Peyer's patch (tissue), 4 donors: ENCODE data around the gene DOCK4. TPM values are rescaled to one million over a fixed set of nuclear protein-coding genes. Genes with fewer than 3 reads are reported as not detected.

ENCODE experiments used
- DNase-seq, 3 donors: peaks; one replicate each; pipeline ENCODE4 v3.0.0-alpha.2; 2017 to 2019
- H3K27ac ChIP-seq, 4 donors: fragments of 200-600 bp; sonication (generic); one replicate each; pipeline ENCODE4 v1.5.1; 2016 to 2019
- H3K27me3 ChIP-seq, 2 donors: fragments of 200-600 bp; sonication (generic); one replicate each; pipeline ENCODE4 v1.5.1; 2019
- H3K36me3 ChIP-seq, 3 donors: fragments of 200-600 bp; sonication (generic); one replicate each; pipeline ENCODE4 v1.5.1; 2016 to 2019
- H3K4me1 ChIP-seq, 4 donors: fragments of 200-600 bp; sonication (generic); one replicate each; pipeline ENCODE4 v1.5.1; 2016 to 2019
- H3K4me3 ChIP-seq, 4 donors: fragments of 200-600 bp; sonication (generic); 1 replicate in 3 of 4; 2 replicates in 1 of 4; pipeline ENCODE4 v1.5.1; 2016 to 2019; ENCODE audit warnings: mild to moderate bottlenecking in 1 of 4
- H3K9me3 ChIP-seq, 4 donors: fragments of 200-600 bp; sonication (generic); one replicate each; pipeline ENCODE4 v1.5.1; 2016 to 2019; ENCODE audit warnings: mild to moderate bottlenecking in 1 of 4
- POLR2A ChIP-seq, 2 donors: fragments of 450-650 bp; IDR thresholded peaks; one replicate each; pipeline ENCODE4 v1.5.1; 2017; ENCODE audit warnings: antibody characterized with exemption in 2 of 2, mild to moderate bottlenecking in 2 of 2, moderate library complexity in 2 of 2
- total RNA-seq, 4 donors: library from RNA; depleted of rRNA; stranded (reverse); fragments of >200 nt; gene quantifications; one replicate each; pipeline ENCODE4 v1.1.0, GENCODE V29; 2016
- TF ChIP-seq, protein P1 (sequence below), 6 experiments: fragments of 450-650 bp in 4 of 6; fragments of 200-600 bp in 2 of 6; sonication (generic) in 1 of 6; IDR thresholded peaks; one replicate each; pipeline ENCODE4 v1.5.1; 2017 to 2019; ENCODE audit warnings: antibody characterized with exemption in 6 of 6, mild to moderate bottlenecking in 3 of 6, moderate library complexity in 1 of 6

DOCK4 gene
- total RNA-seq, 4 donors from 2014 or later, result 5.1 to 52.8 (median 15.5) TPM

DNA sequence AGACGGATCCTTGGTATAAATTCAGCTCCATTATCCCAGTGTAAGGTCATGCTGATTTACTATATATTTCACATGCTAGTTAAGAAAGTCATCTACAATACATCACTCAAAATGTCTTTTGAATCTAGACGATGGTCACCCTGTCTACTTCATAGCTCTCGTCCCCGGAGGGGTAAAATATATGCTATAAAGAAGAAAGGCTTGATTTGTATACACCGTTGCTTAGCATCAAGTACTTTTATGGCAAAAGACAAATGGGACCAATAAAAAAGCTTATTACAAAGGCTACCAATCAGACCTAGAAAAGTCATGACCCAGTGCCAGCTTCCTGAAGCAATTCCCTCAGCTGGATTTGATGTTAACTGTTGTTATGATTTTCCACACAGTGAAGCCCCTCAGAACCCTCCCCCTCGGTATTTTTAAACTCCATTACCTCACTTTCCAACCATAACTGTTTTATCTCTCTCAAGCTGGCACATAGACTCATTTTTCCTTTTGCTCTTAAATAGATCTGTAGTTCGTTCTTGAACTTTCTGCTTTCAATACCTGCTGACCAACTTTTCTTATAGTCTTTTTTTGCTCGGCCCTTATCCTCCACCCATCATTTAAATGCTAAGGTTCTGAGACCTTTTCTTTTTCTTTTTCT is 104.9 kb downstream of the DOCK4 start:
- Histone ChIP-seq H3K4me1 (no peaks in the 10 kb centered on the region), H3K27ac (no peak overlapping the region), H3K36me3 (no peaks in the 10 kb centered on the region), H3K9me3 (no peaks in the 10 kb centered on the region), H3K4me3 (no peak overlapping the region), H3K27me3 (no peaks in the 10 kb centered on the region)
- TF ChIP-seq, protein P1, sequence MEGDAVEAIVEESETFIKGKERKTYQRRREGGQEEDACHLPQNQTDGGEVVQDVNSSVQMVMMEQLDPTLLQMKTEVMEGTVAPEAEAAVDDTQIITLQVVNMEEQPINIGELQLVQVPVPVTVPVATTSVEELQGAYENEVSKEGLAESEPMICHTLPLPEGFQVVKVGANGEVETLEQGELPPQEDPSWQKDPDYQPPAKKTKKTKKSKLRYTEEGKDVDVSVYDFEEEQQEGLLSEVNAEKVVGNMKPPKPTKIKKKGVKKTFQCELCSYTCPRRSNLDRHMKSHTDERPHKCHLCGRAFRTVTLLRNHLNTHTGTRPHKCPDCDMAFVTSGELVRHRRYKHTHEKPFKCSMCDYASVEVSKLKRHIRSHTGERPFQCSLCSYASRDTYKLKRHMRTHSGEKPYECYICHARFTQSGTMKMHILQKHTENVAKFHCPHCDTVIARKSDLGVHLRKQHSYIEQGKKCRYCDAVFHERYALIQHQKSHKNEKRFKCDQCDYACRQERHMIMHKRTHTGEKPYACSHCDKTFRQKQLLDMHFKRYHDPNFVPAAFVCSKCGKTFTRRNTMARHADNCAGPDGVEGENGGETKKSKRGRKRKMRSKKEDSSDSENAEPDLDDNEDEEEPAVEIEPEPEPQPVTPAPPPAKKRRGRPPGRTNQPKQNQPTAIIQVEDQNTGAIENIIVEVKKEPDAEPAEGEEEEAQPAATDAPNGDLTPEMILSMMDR (IDR thresholded peaks at IDR 0.05), result no peak
- no peak for TF ChIP-seq POLR2A (IDR thresholded peaks at IDR 0.05)
- no peak for DNase-seq

DNA sequence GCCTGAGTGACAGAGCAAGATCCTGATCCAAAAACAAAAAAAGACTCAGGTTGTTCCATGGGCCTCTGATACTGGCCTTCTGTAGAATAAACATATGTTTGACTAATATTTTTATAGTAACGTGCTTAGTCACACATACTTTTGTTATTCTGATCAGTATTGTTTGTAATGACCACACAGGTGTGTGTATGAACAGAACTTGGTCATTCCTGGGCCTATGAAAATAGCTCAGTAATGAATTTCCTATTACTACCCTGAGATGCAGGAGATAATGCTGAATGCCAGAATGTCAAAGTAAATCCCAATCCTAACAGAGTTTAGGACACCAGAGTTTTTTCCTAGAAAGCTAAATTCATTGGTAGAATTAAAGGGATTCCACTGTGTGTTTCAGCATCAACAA is 108.7 kb downstream of the DOCK4 start:
- H3K27me3 ChIP-seq, result no peaks in the 10 kb centered on the region
- H3K4me1 ChIP-seq, result no peaks in the 10 kb centered on the region
- TF ChIP-seq, protein P1 (IDR thresholded peaks at IDR 0.05), result no peak
- TF ChIP-seq POLR2A (IDR thresholded peaks at IDR 0.05), result no peak
- no peaks in the 10 kb centered on the region for H3K36me3 ChIP-seq
- DNase-seq, result no peak
- no peaks in the 10 kb centered on the region for H3K9me3 ChIP-seq
- H3K4me3 ChIP-seq, result no peak overlapping the region
- no peak overlapping the region for H3K27ac ChIP-seq

DNA sequence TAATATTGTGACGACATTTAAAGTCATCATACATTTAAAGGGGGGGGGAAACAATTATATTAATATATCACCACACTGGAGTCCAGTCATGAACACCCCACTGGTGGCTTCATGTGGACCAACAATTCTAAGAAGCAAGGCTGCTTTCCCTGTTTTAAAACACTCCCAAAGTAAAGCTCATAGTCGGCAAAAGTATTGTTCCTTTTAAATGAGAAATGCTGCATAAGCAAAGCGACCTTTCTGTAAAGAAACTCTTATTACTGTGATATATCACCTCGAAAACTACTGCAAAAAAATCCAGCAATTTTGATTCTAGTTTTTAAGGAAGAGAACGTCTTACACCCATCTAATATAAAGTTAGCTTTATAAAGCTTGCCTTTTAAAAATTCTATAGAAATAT is 112.8 kb downstream of the DOCK4 start:
- no peak for DNase-seq
- TF ChIP-seq POLR2A (IDR thresholded peaks at IDR 0.05), result no peak
- TF ChIP-seq, protein P1 (IDR thresholded peaks at IDR 0.05), result no peak
- Histone ChIP-seq H3K36me3 (no peaks in the 10 kb centered on the region), H3K9me3 (no peaks in the 10 kb centered on the region), H3K4me3 (no peak overlapping the region), H3K27me3 (no peaks in the 10 kb centered on the region), H3K27ac (no peak overlapping the region), H3K4me1 (no peaks in the 10 kb centered on the region)

DNA sequence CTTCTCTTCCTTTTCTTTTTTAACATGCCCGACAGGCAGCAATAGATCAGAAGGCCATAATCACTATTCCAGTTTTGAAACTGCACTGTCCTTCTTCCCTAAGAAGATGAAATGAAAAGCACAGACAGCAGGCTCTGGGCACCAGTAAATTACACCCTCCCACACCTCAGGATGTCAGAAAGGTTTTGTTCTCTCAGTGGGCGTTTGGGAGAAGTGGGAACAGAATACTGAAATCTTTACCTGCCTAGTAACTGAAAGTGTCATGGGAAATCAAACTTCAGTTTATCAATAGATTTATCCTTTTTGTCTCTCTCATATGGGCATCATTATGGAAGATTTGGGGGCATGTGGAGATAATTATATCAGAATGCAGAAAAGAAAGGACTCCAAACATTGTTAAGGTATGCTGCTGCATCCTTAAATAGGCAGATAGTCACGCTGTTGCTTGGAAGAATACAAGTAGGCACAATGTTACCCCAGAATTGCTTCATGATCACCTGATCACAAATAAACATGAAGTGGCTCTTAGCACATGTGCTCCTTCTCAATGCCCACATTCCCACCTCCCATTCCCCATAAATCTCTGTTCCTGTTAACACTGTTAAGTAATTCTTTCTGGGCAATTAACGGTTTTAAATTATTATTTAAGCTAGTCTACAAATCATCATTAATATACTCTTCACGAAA is 113.3 kb downstream of the DOCK4 start:
- no peak overlapping the region for H3K4me3 ChIP-seq
- TF ChIP-seq POLR2A (IDR thresholded peaks at IDR 0.05), result no peak
- TF ChIP-seq, protein P1 (IDR thresholded peaks at IDR 0.05), result no peak
- H3K36me3 ChIP-seq, result no peaks in the 10 kb centered on the region
- H3K9me3 ChIP-seq, result no peaks in the 10 kb centered on the region
- no peaks in the 10 kb centered on the region for H3K4me1 ChIP-seq
- DNase-seq, result no peak
- no peaks in the 10 kb centered on the region for H3K27me3 ChIP-seq
- no peak overlapping the region for H3K27ac ChIP-seq

DNA sequence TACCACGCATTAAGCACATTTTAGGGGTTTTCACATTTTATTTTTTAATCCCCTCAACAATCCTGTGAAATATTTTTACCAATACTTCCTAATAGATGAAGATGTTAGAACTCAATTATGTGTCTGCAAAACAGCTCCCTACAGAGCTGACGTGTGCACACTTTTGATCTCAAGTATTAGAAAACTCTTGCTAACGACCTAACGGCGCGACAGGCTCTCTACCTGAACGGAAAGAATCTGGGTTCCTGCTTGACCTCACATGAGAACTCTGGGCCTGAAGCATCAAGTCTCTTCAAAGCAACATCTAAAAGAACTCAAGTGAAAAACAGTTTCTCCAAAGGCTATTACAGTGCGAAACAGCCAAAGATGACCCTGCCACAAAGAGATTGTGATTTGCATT is 113.9 kb downstream of the DOCK4 start:
- H3K36me3 ChIP-seq, result no peaks in the 10 kb centered on the region
- H3K4me1 ChIP-seq, result no peaks in the 10 kb centered on the region
- no peak for TF ChIP-seq POLR2A (IDR thresholded peaks at IDR 0.05)
- TF ChIP-seq, protein P1 (IDR thresholded peaks at IDR 0.05), result no peak
- no peak for DNase-seq
- H3K27ac ChIP-seq, result no peak overlapping the region
- no peak overlapping the region for H3K4me3 ChIP-seq
- no peaks in the 10 kb centered on the region for H3K9me3 ChIP-seq
- H3K27me3 ChIP-seq, result no peaks in the 10 kb centered on the region
